Raji (cell line): ENCODE data around the gene KRT7.

Experiments used
- POLR2A ChIP-seq: IDR thresholded peaks from 2 replicates; pipeline ENCODE4 v1.6.1; 2011; ENCODE audit warnings: low read depth, low read length, control low read depth; ENCODE audit not compliant: insufficient read depth

Gene KRT7

DNA sequence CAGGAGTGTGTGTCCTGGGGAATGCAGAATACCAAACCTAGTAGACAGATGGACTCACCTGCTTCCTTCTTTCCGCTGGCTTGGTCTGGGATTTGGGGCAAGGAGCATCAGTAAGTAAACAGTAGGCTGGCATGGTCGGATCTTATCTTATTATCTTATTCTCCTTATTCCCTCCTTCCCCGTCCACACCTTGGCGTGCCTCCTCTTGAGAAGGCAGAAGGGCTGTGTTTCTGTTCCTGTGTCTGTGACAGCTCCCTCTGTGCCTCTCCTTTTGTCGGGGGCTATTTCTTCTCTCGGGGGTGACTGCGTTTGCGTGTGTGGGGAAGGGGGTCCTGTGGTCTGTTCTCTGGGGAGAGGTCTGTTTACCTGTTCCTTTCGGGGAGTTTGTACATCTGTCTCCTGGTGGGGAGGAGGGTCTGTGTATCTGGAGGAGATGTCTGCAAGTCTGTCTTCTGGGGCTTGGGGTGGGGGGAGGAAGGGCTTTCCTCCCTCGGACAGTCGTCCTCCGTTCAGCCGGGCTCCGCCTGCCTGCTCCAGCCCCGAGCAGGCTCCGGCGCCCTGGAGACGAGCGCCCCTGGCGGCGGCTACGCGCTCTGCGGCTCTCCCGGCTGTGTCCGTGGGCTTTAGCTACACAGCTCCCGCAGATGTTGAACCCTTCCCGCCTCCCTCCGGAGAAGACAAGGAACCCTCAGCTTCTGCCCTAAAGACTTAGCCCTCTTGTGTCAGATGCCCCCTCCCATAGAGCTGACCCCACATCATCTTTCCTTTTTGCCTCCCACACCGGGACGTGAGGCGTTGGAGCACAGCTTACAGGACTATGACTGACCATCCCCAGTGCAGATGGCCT is 45.8 kb downstream of the KRT7 start:
- TF ChIP-seq POLR2A: no peak

GRCh38 chr12:52279422-52280318 is 46.6 kb downstream of the KRT7 start:
- no peak for TF ChIP-seq POLR2A

- no peak for TF ChIP-seq POLR2A
These were observed 47.3 kb downstream of the KRT7 start for GRCh38 chr12:52280319-52280795.

DNA sequence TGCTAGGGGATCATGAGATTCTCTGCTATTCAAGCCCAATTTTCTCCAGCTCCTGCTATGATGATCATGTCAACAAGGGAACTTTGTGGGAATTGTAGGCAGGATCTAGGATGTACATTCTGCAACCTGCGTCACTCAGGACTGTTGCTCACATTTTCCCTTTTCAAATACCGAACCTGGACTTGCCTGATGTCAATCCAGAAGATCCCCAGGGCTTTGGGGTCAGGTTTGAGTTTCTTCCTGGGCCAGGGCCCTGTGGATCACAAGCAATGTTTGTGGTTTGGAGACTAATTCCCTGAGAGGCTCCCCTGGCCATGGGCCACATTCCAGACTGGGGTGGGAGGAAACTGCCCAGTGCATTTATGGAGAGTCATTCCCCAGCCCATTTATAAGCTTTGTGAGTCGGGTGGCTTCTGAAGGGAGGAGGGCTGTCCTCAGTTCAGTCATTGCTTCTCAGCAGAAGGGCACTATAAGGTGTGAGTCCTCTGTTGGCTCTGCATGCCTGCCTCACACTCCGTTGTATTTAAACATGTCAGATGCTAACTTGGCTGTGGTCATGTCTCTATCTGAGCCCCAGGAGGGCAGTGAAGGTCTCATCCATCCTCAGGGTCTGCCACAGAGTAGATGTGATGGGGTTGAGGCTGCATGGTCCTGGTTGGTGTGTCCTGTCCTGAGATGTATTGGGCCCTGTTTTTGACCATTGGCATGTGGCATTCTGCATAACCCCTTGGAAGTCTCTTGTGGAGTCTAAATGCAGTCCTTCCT is 47.9 kb downstream of the KRT7 start:
- no peak for TF ChIP-seq POLR2A

DNA sequence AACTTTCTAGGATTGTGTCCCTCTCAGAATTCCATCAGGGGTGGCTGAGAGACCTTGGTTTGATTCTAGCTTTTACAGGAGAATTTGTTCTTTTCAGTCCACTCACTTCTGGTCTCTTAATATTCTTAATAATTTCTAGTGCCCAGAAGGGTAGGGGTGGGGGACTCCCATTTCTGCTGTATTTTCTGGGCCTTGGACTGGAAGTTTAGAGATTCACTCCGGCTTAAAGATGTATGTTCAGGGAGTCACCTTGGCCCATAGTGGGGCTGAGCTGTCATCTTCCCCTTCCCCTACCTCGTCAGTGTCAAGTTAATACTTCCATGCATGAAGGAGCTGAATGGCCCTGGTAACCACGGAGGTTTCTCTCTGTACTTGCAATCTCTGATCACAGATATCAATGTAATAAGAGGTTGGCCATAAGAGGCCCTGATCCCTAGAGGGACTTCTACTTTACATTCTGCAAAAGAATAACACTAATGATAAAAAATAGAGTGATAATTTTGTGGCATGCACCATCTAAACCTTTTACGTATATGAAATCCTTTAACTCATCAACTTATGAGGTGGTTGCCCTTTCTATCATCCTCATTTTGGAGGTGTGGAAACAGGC is 51.6 kb downstream of the KRT7 start:
- TF ChIP-seq POLR2A: no peak

DNA sequence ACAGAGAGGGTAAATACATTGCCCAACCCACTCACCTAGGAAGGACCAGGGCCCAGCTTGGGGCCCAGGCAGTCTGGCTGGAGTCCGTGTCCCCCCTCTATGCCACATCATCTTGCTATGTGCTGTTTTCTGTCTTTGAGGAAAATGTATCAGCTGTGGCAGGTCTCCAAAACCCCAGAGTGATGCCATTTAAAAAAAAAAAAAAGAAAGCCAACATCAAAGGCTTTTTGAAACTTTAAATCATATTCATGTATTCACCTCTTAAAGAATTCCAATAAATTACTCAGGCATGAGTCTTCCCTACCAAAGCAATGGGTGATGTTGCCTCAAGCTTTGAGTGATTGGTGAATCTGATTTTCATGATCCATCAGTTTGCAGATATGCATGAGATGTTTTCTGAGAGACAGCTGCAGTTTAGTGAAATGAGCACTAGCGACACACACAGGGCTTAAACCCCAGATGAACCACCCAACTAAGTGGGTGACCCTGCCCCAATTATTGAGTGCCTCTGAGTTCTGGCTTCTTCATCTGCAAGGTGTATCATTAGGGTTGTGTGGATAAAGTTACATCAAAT is 52.2 kb downstream of the KRT7 start:
- TF ChIP-seq POLR2A: no peak

DNA sequence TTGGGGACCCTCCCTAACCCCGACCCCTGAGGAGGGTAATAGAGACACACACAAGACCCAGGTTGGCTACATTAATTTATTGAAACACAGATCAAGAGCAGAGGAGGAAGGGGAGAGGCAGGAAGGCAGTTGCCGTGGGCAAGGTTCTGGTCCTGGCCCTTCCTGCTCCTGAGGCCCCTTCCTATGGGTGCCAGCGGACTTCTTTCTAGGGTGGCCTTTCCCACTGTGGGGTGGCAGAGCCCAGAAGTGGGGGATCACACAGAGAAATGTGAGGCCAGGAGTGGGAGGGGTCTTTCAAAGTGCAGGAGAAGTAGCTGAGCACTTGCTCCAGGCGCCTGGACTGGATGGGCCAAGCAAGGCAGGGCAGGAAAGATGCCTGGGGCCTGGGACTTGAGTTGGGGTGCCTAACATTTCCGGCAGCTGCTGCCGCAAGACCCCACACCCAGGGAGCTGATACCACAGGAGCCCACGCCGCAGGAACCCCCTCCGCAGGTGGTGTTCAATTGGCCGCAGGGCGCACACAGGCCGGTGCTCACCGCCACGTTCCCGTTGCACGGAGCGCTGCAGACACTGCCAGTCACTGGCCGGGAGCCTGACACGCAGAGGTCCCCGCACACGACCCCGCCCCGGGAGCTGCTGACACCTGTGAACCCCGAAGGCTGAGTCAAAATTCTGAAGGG is 52.9 kb downstream of the KRT7 start:
- TF ChIP-seq POLR2A: no peak

DNA sequence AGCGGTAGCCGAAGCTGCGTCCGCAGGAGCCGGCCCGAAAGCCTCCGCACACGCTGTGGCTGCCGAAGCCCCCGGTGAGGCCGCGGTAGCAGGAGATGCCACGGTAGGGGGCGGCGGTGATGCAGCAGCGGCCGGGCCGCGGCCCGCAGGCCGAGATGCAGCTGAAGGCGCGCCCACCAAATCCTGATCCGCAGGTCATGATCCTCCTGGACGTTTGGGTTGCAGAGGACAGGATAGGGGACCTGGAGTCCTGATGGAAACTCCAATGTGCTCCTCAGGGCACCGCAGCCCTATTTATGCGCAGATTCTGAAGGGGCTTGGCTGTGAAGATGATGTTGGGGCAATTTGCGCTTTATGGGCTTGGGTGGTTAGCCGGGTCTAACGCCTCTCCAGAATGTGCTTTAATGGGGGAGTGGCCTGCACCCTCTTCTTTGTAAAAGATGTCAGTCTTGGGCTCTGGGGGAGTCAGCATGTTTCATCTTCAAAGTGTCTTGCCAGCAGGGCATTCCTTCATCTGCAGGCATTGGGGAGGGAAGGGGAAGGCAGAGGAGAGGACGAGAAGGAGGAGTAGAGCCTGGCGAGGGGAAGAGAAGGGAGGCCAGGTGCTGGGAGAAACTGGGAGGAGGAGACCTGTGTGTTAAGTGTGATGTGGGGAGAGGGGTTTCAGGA is 58.4 kb downstream of the KRT7 start, which contains the start of gene KRT81:
KRT81 (minus strand) TSS at position 268 of the 669 bp plus-strand sequence; CDS start at position 199, 69 bp downstream.
- TF ChIP-seq POLR2A: no peak

GRCh38 chr12:52293926-52294325 is 60.9 kb downstream of the KRT7 start:
- TF ChIP-seq POLR2A: no peak

- no peak for TF ChIP-seq POLR2A
These were observed 61.8 kb downstream of the KRT7 start for GRCh38 chr12:52294803-52295202.

GRCh38 chr12:52295663-52296062 is 62.6 kb downstream of the KRT7 start:
- no peak for TF ChIP-seq POLR2A

GRCh38 chr12:52296572-52297215 is 63.7 kb downstream of the KRT7 start:
- TF ChIP-seq POLR2A: no peak
